Aorta (tissue), 5 donors: ENCODE measurements around the gene MDP1. TPM values are rescaled to one million over a fixed set of nuclear protein-coding genes. Genes with fewer than 3 reads are reported as not detected.

ENCODE experiments used
- ATAC-seq: fragments of 200-7000 bp; cut with Tn5 transposase; one replicate; pipeline ENCODE4 v1.9.1; 2022; ENCODE audit warnings: moderate library complexity; ENCODE audit not compliant: low FRiP score
- DNase-seq, 2 donors: peaks; one replicate each; pipeline ENCODE4 v3.0.0-alpha.2; 2020
- H3K27ac ChIP-seq, 2 donors: one replicate each; pipeline ENCODE4 v1.5.1; 2013; ENCODE audit warnings: low read length in 2 of 2, mild to moderate bottlenecking in 2 of 2, moderate library complexity in 2 of 2, control low read depth in 1 of 2, inconsistent platforms in 1 of 2, low read depth in 1 of 2
- H3K27me3 ChIP-seq, 2 donors: one replicate each; pipeline ENCODE4 v1.6.1; 2013; ENCODE audit warnings: control low read depth in 1 of 2, low read length in 1 of 2, mild to moderate bottlenecking in 1 of 2, moderate library complexity in 1 of 2; ENCODE audit not compliant: insufficient read depth in 2 of 2, control insufficient read depth in 1 of 2
- H3K36me3 ChIP-seq, 2 donors: one replicate each; pipeline ENCODE4 v1.6.1; 2013; ENCODE audit warnings: control low read depth in 1 of 2, low read length in 1 of 2, mild to moderate bottlenecking in 1 of 2; ENCODE audit not compliant: insufficient read depth in 2 of 2, control insufficient read depth in 1 of 2
- H3K4me1 ChIP-seq, 2 donors: one replicate each; pipeline ENCODE4 v1.6.1; 2013; ENCODE audit warnings: low read length in 2 of 2, control low read depth in 1 of 2, mild to moderate bottlenecking in 1 of 2, moderate library complexity in 1 of 2; ENCODE audit not compliant: insufficient read depth in 2 of 2, control insufficient read depth in 1 of 2
- H3K4me3 ChIP-seq, 2 donors: one replicate each; pipeline ENCODE4 v1.5.1; 2013; ENCODE audit warnings: low read length in 2 of 2, control low read depth in 1 of 2, mild to moderate bottlenecking in 1 of 2
- H3K9me3 ChIP-seq: one replicate; pipeline ENCODE4 v1.6.1; 2013; ENCODE audit warnings: mild to moderate bottlenecking, low read length; ENCODE audit not compliant: control insufficient read depth
- WGBS, 2 donors: extraction: QIAGEN DNeasy Blood & Tissue Kit; methylation state at CpG; one replicate each; pipeline ENCODE4 v1.1.7; 2013; 5-methylcytosine and 5-hydroxymethylcytosine counted together
- intact Hi-C, 2 donors: fragments of 100-400 bp; cut with DNase I; formaldehyde crosslinking; loops; one replicate each; pipeline versions ENCODE4 v1.14.2 to v1.15.0; 2022
- polyA plus RNA-seq, 2 donors: library from polyadenylated mRNA; stranded (reverse); fragments of 200-250 nt; gene quantifications; one replicate each; pipeline ENCODE4 v1.2.3, GENCODE V29; 2013
- total RNA-seq, 2 donors: library from RNA; stranded (reverse); fragmentation: NEBNext Ultra II Directional; extraction: Animal tissue kit (Norgen Biotek cat#: 25700); gene quantifications; one replicate each; pipeline ENCODE4 v1.2.1, GENCODE V29; 2021
- donor health status: healthy with polysubstance abuse.
- donor health status: Bipolar disorder and iron deficiency.
- donor health status: DM: no; HTN: no; CAD: no.
- donor health status: DM: no; HTN: no; CAD: no.
- donor health status: DM: yes; HTN: yes; CAD: no.

The MDP1 gene
- total and polyA plus RNA-seq, 4 donors, result 15.2 to 49.6 (median 29.1) TPM

DNA sequence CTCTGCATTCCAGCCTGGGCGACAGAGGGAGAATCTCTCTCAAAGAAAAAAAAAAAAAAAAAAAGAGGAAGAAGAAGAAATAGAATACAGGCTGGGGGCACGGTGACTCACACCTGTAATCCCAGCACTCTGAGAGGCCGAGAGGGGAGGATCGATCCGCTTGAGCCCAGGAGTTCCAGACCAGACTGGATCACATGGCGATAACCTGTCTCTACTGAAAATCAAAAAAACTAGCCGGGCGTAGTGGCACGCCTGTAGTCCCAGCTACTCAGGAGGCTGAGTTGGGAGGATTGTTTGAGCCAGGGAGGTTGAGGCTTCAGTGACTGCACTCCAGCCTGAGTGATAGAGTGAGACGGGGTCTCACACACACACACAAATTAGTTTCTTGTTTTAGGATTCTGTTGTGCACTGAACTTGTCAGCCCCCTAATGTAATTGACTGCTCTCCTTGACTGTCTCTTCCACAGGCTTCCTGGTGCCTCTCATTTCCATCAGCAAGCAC is 27.5 kb upstream of the MDP1 start:
- no peak for ATAC-seq
- no peaks in the 10 kb centered on the region for H3K27me3 ChIP-seq
- peak overlapping the region; percentile 64 to 100 for H3K27ac ChIP-seq
- H3K36me3 ChIP-seq, result peaks cover 0 to 3% of the 10 kb centered on the region in 2 donors
- intact Hi-C loops, result loop anchor here (1.0 to 5.0 kb wide), 3 partner anchors 28 to 54 kb away; partner anchors contain the start of genes DHRS1 (in 1 of the 2), NOP9 (in 1 of the 2) and RABGGTA (in 1 of the 2)
- H3K9me3 ChIP-seq, result no peaks in the 10 kb centered on the region
- no peak for DNase-seq
- H3K4me3 ChIP-seq, result no peak overlapping the region
- H3K4me1 ChIP-seq, result peaks cover 0 to 3% of the 10 kb centered on the region in 2 donors
- 69 to 70% methylated on average over 10 of the region's 10 CpGs for WGBS, 2 donors

GRCh38 chr14:24241829-24242443 is 26.1 kb upstream of the MDP1 start:
- 0 to 1% methylated on average over 39 of the region's 39 CpGs for WGBS, 2 donors

GRCh38 chr14:24240110-24240918 is 24.4 kb upstream of the MDP1 start:
- intact Hi-C loops, result loop anchor here in 1 of 2 donors (5.0 kb wide), 1 partner anchor 57 kb away; the partner anchor contains the start of genes DHRS1 and NOP9
- no peaks in the 10 kb centered on the region for H3K27me3 ChIP-seq
- DNase-seq, result peak in 1 of 2 donors; percentile 53
- no peak overlapping the region for H3K4me3 ChIP-seq
- H3K36me3 ChIP-seq, result peaks cover 0 to 7% of the 10 kb centered on the region in 2 donors
- H3K27ac ChIP-seq, result no peak overlapping the region
- peaks cover 0 to 3% of the 10 kb centered on the region in 2 donors for H3K4me1 ChIP-seq
- H3K9me3 ChIP-seq, result no peaks in the 10 kb centered on the region
- ATAC-seq, result no peak
- 83 to 86% methylated on average over 9 of the region's 9 CpGs for WGBS, 2 donors

More at GRCh38 chr14:24241829-24242443, 26.1 kb upstream of the MDP1 start:
- intact Hi-C loops, result loop anchor here (1.0 to 5.0 kb wide), 2 partner anchors 55 to 200 kb away; partner anchors contain the start of genes DHRS1 (in 1 of the 2), NOP9 (in 1 of the 2) and SDR39U1 (in 1 of the 2)
- peak overlapping the region; percentile 63 to 66 for H3K4me3 ChIP-seq
- peak overlapping the region; percentile 36 to 98 for H3K27ac ChIP-seq
- H3K27me3 ChIP-seq, result no peaks in the 10 kb centered on the region
- peaks cover 0 to 3% of the 10 kb centered on the region in 2 donors for H3K4me1 ChIP-seq
- ATAC-seq, result peak; percentile 97
- H3K36me3 ChIP-seq, result peaks cover 0 to 7% of the 10 kb centered on the region in 2 donors
- no peaks in the 10 kb centered on the region for H3K9me3 ChIP-seq
- peak; percentile 96 for DNase-seq

GRCh38 chr14:24238527-24239037 is 22.7 kb upstream of the MDP1 start:
- H3K9me3 ChIP-seq, result no peaks in the 10 kb centered on the region
- H3K27ac ChIP-seq, result no peak overlapping the region
- no peaks in the 10 kb centered on the region for H3K27me3 ChIP-seq
- no peak for DNase-seq
- H3K4me1 ChIP-seq, result peaks cover under 1 to 3% of the 10 kb centered on the region in 2 donors
- intact Hi-C loops, result loop anchor here in 1 of 2 donors (5.0 kb wide), 1 partner anchor 194 kb away; no protein-coding TSS in a partner anchor
- peaks cover 0 to 7% of the 10 kb centered on the region in 2 donors for H3K36me3 ChIP-seq
- 75 to 87% methylated on average over 5 of the region's 5 CpGs for whole genome bisulfite sequencing, 2 donors
- ATAC-seq, result no peak
- no peak overlapping the region for H3K4me3 ChIP-seq

DNA sequence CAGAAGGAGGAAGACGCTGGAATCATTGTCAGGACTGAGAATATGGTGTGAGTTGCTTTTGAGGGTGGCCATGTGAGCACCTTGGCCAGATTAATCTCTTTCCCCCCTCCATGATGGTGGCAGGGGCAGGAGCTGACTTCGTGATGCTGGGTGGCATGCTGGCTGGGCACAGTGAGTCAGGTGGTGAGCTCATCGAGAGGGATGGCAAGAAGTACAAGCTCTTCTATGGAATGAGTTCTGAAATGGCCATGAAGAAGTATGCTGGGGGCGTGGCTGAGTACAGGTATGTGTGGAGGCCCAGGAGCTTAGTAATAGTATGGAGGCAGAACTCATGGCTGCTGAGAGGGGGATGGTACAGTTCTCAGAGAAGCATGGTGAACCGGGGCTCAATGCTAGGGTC is 22.3 kb upstream of the MDP1 start:
- Histone ChIP-seq H3K27ac (no peak overlapping the region), H3K27me3 (no peaks in the 10 kb centered on the region), H3K36me3 (peaks cover 0 to 7% of the 10 kb centered on the region in 2 donors), H3K4me3 (no peak overlapping the region), H3K4me1 (peaks cover 3% of the 10 kb centered on the region in 2 donors), H3K9me3 (no peaks in the 10 kb centered on the region)
- 76% methylated on average over 5 of the region's 5 CpGs for WGBS, 2 donors
- ATAC-seq, result no peak
- intact Hi-C loops, result loop anchor here in 1 of 2 donors (5.0 kb wide), 1 partner anchor 194 kb away; no protein-coding TSS in a partner anchor
- no peak for DNase-seq

DNA sequence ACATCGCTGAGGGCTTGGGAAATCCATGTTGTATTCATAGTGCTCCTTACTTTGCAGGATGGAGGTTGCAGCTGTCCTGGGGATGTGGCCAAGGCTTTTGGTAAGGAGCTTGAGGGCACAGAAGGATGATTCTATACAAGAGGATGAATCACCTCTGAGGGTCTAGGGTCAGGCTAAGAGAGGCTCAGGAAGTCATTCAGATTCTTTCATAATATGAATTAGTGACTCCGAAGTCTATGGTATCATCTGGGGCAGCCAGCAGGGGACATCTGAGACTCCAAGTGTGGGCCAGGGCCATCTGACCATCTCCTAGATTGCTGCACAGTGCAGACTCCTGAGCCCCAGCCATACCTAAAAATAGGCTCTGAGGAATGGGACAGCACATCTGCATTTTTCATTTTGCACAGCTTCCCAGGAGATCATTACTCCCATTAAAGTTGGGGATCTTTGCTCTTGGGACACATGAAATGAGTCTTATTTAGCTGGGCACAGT is 21.6 kb upstream of the MDP1 start:
- intact Hi-C loops, result loop anchor here in 1 of 2 donors (5.0 kb wide), 1 partner anchor 195 kb away; no protein-coding TSS in a partner anchor
- Histone ChIP-seq H3K4me1 (peaks cover 3% of the 10 kb centered on the region in 2 donors), H3K27me3 (no peaks in the 10 kb centered on the region), H3K36me3 (peaks cover 0 to 7% of the 10 kb centered on the region in 2 donors), H3K4me3 (no peak overlapping the region), H3K9me3 (no peaks in the 10 kb centered on the region), H3K27ac (no peak overlapping the region)
- WGBS, 2 donors, result 88 to 91% methylated on average over 2 of the region's 2 CpGs
- DNase-seq, result no peak
- no peak for ATAC-seq

DNA sequence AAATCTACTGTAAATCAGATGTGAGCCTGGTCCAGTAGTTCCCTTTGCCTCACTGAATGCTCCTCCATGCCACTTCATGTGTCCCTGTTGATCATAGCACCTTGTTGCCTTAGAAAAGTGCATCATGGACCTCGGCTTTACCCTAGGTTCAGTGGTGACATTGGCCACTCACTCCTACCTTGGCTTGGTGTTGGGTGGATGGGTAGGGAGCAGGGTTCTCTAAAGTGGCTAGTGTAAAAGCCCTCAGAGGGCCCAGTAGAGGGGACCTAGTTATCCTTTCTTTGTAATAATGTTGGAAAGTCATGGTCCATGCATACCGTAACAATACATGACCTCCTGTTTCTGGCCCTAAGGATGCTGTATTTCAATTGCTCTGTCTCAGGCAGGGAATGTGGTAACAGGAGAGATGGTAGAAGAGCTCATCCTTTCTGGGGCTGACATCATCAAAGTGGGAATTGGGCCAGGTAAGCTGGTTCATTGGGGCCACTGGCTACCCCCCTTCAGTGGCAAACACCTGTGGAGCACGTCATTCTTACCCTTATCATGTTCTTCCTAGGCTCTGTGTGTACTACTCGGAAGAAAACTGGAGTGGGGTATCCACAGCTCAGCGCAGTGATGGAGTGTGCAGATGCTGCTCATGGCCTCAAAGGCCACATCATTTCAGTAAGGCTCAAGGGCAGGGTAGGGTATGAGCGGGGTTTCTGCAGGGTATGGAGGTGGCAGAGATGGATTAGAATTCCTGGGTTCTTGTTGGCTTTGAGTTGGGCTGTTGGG is 21.0 kb upstream of the MDP1 start:
- Histone ChIP-seq H3K4me1 (peaks cover 3% of the 10 kb centered on the region in 2 donors), H3K4me3 (no peak overlapping the region), H3K27ac (no peak overlapping the region), H3K9me3 (no peaks in the 10 kb centered on the region), H3K27me3 (no peaks in the 10 kb centered on the region), H3K36me3 (peaks cover 0 to 7% of the 10 kb centered on the region in 2 donors)
- DNase-seq (no peak), ATAC-seq (no peak)
- WGBS, 2 donors, result 88 to 92% methylated on average over 6 of the region's 6 CpGs
- intact Hi-C loops, result loop anchor here in 1 of 2 donors (5.0 kb wide), 1 partner anchor 195 kb away; no protein-coding TSS in a partner anchor
